ENCODE results near the gene SCG2.
"Not testable (repeated sequence)": the region's sequence is repeated elsewhere in the genome, so short reads cannot be mapped to it uniquely, and the experiment has no call there.

The SCG2 gene

GRCh38 chr2:223607476-223607875 is 5.3 kb upstream of the SCG2 start:
- DNase-seq = no peak

DNA sequence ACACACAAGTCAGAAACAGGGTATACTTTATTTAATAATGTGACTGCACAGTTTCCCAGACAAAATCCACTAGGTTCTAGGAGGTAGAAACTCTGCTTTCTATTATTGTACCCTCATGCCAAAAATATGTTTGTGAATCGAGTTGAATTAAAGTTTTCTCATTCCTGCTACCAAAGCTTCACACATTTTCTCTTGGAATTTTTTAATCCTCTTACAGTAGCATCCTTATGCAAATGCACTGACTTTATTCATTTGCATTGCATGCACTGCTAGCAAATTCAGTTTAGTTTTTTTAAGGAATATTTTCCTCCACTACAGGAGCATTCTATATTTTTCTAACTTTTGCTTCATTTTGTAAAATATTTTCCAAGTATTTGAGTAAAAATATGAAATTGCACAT is 4.8 kb upstream of the SCG2 start:
- no peak for DNase-seq

GRCh38 chr2:223604231-223604630 is 2.1 kb upstream of the SCG2 start:
- DNase-seq = no peak

- no peak for DNase-seq
These were observed 811 bp upstream of the SCG2 start for GRCh38 chr2:223602972-223603371.

DNA sequence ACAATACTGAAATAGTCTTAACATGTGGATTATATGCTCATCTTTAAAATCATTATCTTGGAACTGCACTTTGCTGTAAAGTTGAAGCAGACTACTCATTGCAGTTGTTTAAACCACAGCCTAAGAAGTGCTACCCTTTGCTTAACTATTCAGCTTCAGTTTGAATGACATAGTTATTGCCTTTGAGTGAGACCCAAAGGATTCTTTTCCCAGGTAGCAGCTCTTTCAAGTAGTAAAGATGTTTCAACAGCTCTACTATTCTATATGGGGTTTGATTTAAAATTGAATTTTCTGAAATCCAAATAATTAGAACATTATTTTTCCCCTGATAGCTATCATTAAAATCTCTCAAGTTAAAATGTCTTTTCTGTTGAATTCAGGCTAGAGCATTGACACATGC is 1.1 kb downstream of the SCG2 start:
- no peak for DNase-seq

GRCh38 chr2:223599640-223600380 is 2.4 kb downstream of the SCG2 start:
- DNase-seq = no peak

- DNase-seq = no peak
These were observed 3.0 kb downstream of the SCG2 start for GRCh38 chr2:223598994-223599639.

DNA sequence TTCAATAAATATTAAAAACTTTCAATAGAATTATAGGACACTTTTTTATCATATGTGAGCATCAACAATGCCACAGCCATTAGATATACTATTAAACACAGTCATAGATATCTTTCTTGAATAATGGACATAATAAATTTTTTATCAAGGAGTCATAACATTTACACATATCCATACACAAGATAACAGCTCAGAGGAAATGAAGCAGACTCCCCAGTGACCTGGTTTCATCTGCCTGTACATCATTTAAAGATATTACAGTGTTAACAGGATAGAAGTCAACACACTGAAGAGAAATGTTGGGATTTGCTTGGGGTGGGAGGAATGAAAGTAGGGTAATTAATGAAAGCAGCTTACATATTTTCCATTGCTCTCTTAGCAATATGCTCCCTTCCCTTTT is 5.1 kb downstream of the SCG2 start:
- DNase-seq = no peak

DNA sequence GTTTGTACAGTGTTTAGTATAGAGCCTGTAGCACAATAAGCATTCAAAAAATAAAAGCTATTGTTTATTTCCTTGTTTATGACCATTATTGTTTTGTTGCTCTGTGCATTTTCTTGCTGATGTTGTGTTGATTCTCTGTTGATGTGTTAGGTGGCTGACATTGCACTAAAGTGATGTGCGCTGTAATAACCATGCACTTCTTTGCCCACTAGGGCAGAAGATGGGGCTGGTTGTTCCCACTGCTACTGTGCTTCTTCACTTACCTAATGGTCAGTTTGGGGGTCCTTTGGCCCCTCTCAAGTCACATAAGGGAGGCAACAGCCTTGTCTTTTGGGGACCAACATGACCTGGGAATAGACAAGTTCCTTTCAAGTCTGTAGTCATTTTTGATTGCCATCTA is 6.0 kb downstream of the SCG2 start:
- no peak for DNase-seq

DNA sequence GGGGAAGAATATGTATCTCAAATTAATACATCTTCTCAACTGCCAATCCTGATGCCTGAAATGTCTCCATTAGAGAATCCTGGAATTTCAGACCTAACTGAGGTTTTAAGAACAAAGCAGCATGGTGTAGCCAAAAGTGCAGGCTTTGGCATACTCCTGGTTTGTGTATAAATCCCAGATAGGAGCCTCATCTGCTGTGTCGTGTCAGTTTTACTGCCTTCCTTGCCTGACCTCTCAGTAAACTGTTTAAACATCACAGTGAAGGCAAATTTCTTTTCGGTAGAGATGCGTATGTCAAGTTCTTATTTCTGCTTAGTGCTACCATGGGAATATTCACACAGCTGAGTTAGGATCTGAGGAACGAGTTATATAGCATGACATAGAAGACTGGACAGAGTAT is 7.3 kb downstream of the SCG2 start:
- no peak for DNase-seq

DNA sequence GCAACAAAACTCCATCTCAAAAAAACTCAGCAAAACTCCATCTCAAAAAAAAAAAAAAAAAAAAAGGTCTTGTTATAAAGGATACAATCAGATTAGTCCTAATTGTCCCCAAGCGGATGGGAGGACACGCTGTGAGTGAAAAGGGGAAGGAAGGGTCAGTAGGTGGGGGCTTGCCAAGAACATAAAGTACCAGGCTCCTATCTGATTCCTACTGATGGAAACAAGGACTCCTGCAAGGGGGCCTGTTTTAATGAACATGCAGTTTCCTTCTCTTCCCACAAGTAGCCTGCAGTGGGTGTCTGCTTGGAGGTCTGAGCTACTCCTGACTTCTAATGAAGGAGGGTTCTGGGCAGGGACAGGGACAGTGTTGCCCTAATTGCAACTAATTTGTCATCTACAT is 7.9 kb downstream of the SCG2 start:
- no peak for DNase-seq

- DNase-seq = not testable (repeated sequence)
These were observed 9.5 kb downstream of the SCG2 start for GRCh38 chr2:223592689-223593088.

GRCh38 chr2:223591596-223591995 is 10.6 kb downstream of the SCG2 start:
- no peak for DNase-seq

DNA sequence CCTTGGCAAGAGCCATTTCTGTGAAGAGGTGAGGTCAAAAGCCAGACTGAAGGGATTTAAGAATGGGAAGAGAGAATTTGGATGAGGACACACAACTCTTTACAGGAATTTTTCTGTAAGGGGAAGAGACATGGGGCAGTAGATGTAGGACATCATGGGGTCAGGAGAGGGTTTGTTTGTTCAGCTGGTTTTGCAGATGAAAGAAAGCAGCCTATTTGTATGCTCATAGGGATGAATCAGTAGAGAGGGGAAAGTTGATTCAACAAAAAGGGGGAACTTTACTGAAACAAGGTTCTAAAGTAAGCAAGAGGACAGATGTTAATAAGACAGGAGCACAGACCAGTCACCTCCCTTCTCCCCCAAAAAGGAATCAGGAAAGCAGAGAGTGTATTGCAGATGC is 11.2 kb downstream of the SCG2 start:
- DNase-seq = no peak

DNA sequence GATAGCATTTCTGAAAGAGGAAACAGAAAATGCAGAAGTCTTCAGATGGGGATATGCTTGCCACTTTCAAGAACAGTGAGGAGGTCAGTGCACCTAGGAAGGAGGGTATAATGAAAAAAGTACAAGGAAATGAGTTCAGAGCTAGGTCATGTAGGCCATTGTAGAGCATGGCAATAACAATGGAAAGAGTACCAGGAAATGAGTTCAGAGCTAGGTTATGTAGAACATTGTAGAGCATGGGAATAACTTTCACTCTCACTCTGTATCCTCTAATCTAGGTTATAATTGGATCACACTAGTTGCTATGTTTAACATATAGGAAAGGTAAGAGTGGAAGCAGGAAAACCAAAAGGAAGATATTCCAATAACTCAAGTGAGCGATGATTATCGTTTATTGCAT is 12.3 kb downstream of the SCG2 start:
- DNase-seq = no peak

GRCh38 chr2:223588251-223588650 is 13.9 kb downstream of the SCG2 start:
- DNase-seq = no peak

- DNase-seq = no peak
These were observed 14.9 kb downstream of the SCG2 start for GRCh38 chr2:223587301-223587700.

DNA sequence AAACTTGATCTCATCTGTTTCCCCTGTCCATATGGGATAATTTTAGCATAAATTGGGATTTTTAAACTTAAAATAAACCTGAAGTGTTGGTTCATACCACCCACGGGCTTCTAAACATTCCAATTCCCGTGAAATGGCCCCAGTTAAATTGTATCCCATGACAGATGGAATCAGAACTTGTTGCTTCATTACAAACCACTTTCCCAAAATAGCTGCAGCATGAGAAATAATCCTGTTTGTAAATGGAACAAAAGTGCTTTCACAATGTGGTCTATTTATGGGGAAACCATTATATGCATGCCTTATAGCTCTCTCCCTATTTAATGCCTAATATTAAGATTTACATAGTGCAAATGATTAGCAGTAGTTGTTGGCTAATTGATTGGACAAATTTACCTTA is 15.9 kb downstream of the SCG2 start:
- no peak for DNase-seq

- DNase-seq = no peak
These were observed 16.5 kb downstream of the SCG2 start for GRCh38 chr2:223585666-223586065.

DNA sequence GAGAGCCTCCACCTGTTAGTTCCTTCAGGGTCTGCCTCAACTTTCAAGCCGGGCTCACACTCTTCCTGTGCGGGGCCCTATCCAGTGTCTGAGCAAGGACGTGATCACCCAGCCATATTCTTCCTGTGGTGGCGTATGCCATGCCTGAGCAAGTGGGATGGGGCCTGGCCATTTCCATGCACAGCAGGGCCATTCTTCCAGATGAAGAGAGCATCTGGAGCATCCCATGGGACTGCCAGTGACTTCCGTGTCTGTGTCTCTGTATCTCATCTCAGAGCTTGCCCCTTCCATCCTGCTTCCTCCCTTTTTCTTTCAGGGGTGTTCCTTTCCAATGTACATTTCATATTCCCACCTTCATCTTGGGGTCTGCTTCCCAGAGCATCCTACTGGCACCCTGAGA is 20.2 kb downstream of the SCG2 start:
- DNase-seq = no peak

DNA sequence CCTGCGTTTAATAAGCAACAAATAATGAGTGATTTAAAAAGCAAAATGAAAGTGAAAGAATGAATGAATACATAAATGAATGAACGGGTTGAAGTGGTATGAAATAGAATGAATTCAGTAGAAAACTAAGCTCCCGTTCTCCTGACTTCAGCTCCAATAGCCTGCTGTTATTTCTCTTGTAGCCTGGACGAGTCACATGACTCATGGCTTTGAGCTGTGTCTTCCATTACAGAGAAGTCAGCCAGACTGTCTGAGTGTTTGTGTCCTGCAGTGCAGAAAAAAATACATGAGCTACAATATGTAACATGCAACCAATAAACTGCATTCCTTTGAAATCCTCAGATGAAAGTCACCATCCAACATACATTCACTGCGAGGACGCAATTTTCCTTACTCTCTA is 21.2 kb downstream of the SCG2 start:
- no peak for DNase-seq

DNA sequence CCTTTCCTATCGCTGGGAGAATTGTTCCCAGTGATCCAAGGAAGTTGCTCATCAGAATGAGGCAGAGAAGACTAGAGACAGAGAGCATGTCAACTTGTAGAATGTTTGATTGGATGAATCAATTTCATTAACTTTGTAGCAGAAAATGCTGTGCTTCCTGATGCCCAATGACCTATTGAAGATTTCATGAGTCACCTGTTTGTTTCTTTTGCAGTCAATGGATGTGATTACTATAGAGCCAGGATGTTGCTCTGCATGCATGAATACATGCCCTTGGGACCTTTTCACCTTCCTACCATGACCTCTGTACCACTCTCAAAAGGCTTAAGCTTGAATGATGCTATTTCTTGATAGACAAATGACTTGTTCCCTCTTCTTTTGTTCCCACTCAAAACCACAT is 23.3 kb downstream of the SCG2 start:
- no peak for DNase-seq

DNA sequence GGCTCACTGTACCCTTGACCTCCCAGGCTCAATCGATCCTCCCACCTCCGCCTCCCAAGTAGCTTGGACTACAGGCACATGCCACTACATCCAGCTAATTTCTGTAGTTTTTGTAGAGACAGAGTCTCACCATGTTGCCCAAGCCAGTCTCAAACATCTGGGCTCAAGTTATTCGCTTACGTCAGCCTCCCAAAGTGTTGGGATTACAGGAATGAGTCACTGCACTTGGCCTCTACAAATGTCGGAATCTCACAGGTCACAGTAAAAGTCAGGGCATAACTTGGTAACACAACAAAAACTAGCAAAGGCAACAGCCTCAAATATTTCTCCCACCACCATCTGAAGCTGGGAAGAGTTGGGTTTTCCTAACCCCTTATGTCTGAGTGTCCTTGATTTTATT is 25.3 kb downstream of the SCG2 start:
- no peak for DNase-seq

GRCh38 chr2:223570784-223571183 is 31.4 kb downstream of the SCG2 start:
- no peak for DNase-seq

- DNase-seq = no peak
These were observed 35.8 kb downstream of the SCG2 start for GRCh38 chr2:223566396-223566795.

Measured in activated CD8-positive, alpha-beta memory T cell treated with anti-CD3 and anti-CD28 coated beads, Interleukin-2, amount 50 U/mL, for 4 hours (primary cell).